Ishikawa (cell line): ENCODE measurements around the gene NRG3.

Experiments used
- CEBPB ChIP-seq: IDR thresholded peaks from 2 replicates; pipeline ENCODE4 v1.6.1; 2012
- CREB1 ChIP-seq: IDR thresholded peaks from 2 replicates; pipeline ENCODE4 v1.6.1; 2012; ENCODE audit warnings: low read depth
- EGR1 ChIP-seq: IDR thresholded peaks from 2 replicates; pipeline ENCODE4 v1.6.1; 2012
- EP300 ChIP-seq: IDR thresholded peaks from 2 replicates; pipeline ENCODE4 v1.6.1; 2012; ENCODE audit warnings: borderline replicate concordance
- FOXM1 ChIP-seq: IDR thresholded peaks from 2 replicates; pipeline ENCODE4 v1.6.1; 2012; ENCODE audit warnings: low read depth, borderline replicate concordance
- NFIC ChIP-seq: IDR thresholded peaks from 2 replicates; pipeline ENCODE4 v1.6.1; 2012
- RAD21 ChIP-seq: IDR thresholded peaks from 2 replicates; pipeline ENCODE4 v1.6.1; 2012; ENCODE audit warnings: low read depth
- TAF1 ChIP-seq: IDR thresholded peaks from 2 replicates; pipeline ENCODE4 v1.6.1; 2012; ENCODE audit warnings: low read depth, mild to moderate bottlenecking
- TCF12 ChIP-seq: IDR thresholded peaks from 2 replicates; pipeline ENCODE4 v1.6.1; 2012; ENCODE audit warnings: low read depth
- TEAD4 ChIP-seq: IDR thresholded peaks from 2 replicates; pipeline ENCODE4 v1.6.1; 2012
- YY1 ChIP-seq: IDR thresholded peaks from 2 replicates; pipeline ENCODE4 v1.6.1; 2012; ENCODE audit warnings: low read depth
- ZBTB7A ChIP-seq: IDR thresholded peaks from 2 replicates; pipeline ENCODE4 v1.6.1; 2012; ENCODE audit warnings: low read depth
- TF ChIP-seq, protein P1 (sequence below): IDR thresholded peaks from 2 replicates; pipeline ENCODE4 v1.6.1; 2012; ENCODE audit warnings: low read depth, mild to moderate bottlenecking
- TF ChIP-seq, protein P2 (sequence below): IDR thresholded peaks from 2 replicates; pipeline ENCODE4 v1.6.1; 2012
- TF ChIP-seq, protein P3 (sequence below): IDR thresholded peaks from 2 replicates; pipeline ENCODE4 v1.6.1; 2012

The NRG3 gene

DNA sequence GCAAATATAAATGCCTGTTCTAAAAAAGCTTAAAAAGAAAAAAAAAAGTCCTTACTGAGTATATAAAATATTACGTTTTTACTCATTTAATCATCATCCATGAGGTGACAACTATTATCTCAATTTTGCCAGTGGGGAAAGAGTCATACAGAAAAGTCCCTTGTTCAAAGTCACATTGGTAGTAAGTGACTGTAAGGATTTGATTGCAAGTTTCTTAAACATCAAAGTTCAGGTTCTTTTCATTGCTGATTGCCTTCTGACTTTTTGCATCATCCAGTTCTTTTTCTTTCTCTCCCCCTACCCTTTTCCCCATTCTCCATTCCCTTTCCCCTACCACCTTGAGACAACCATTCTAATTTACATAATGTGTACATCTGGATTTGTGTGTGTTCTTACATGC lies 363.3 kb downstream of the NRG3 start:
- no peak for TF ChIP-seq TAF1
- no peak for TF ChIP-seq NFIC
- TF ChIP-seq CREB1: no peak
- TF ChIP-seq FOXM1: no peak
- TF ChIP-seq EP300: no peak
- TF ChIP-seq, protein P1, sequence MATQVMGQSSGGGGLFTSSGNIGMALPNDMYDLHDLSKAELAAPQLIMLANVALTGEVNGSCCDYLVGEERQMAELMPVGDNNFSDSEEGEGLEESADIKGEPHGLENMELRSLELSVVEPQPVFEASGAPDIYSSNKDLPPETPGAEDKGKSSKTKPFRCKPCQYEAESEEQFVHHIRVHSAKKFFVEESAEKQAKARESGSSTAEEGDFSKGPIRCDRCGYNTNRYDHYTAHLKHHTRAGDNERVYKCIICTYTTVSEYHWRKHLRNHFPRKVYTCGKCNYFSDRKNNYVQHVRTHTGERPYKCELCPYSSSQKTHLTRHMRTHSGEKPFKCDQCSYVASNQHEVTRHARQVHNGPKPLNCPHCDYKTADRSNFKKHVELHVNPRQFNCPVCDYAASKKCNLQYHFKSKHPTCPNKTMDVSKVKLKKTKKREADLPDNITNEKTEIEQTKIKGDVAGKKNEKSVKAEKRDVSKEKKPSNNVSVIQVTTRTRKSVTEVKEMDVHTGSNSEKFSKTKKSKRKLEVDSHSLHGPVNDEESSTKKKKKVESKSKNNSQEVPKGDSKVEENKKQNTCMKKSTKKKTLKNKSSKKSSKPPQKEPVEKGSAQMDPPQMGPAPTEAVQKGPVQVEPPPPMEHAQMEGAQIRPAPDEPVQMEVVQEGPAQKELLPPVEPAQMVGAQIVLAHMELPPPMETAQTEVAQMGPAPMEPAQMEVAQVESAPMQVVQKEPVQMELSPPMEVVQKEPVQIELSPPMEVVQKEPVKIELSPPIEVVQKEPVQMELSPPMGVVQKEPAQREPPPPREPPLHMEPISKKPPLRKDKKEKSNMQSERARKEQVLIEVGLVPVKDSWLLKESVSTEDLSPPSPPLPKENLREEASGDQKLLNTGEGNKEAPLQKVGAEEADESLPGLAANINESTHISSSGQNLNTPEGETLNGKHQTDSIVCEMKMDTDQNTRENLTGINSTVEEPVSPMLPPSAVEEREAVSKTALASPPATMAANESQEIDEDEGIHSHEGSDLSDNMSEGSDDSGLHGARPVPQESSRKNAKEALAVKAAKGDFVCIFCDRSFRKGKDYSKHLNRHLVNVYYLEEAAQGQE: no peak
- TF ChIP-seq CEBPB: no peak
- TF ChIP-seq EGR1: no peak
- TF ChIP-seq YY1: no peak
- TF ChIP-seq, protein P2, sequence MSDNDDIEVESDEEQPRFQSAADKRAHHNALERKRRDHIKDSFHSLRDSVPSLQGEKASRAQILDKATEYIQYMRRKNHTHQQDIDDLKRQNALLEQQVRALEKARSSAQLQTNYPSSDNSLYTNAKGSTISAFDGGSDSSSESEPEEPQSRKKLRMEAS: no peak

DNA sequence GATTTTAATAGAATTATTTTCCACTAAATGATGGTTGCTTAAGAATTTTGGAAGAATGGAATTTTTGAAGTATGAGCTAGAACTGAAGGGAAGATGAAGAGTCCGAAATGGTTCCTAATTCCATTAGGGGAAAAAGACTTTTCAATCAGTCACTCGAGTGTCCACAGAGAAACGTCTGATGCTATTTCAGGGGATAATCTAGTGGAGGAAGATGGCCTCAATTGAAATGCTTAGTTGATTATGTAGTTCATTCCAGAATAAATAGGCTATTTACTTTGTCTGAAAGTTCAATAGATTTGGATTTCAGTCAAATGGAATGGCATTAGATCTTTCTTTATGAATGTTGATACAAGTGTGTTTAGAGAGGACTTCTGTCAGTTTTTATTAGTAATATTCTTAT lies 365.4 kb downstream of the NRG3 start:
- TF ChIP-seq, protein P1: no peak
- TF ChIP-seq, protein P3, sequence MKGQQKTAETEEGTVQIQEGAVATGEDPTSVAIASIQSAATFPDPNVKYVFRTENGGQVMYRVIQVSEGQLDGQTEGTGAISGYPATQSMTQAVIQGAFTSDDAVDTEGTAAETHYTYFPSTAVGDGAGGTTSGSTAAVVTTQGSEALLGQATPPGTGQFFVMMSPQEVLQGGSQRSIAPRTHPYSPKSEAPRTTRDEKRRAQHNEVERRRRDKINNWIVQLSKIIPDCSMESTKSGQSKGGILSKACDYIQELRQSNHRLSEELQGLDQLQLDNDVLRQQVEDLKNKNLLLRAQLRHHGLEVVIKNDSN: no peak
- no peak for TF ChIP-seq EGR1
- TF ChIP-seq TCF12: no peak
- TF ChIP-seq EP300: no peak
- no peak for TF ChIP-seq TEAD4
- TF ChIP-seq TAF1: no peak
- TF ChIP-seq FOXM1: no peak
- TF ChIP-seq RAD21: no peak

DNA sequence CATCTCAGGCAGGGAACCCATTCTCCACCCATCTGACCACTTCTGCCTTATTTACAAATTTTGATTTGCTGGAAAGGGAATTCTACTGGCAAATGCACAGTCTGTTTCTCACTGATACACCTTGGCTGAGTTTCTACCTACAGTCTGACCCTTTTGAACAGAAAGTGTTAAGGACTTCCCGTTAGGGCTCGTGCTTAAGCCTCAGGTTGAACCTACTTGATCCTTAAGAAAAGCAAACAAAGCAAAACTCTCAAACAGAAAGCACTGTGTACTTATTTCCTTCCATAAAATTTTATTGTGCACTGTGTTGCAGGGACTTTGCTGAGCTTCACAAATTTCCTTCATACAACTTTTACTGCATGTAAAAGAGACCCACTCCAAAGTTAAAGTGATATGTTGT lies 367.8 kb downstream of the NRG3 start:
- TF ChIP-seq RAD21 (no peak), TEAD4 (no peak), YY1 (no peak), CEBPB (no peak), ZBTB7A (no peak), FOXM1 (no peak), TAF1 (no peak), NFIC (no peak), TCF12 (no peak), EP300 (no peak), EGR1 (no peak), CREB1 (no peak)
- TF ChIP-seq, protein P2: no peak
- TF ChIP-seq, protein P1: no peak
- TF ChIP-seq, protein P3: no peak

DNA sequence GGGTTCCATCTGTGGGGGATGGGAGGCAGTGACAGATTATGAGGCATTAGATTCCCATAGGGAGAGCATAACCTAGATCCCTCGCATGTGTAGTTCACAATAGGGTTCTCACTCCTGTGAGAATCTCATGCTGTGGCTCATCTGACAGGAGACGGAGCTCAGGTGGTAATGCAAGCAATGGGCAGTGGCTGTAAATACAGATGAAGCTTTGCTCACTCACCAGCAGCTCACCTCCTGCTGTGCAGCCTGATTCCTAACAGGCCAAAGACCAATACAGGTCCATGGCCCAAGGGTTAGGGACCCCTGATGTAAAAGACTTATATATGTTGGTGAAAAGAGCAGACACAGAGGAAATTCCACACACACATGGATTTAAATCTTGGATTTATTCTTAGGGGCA lies 370.2 kb downstream of the NRG3 start:
- no peak for TF ChIP-seq ZBTB7A
- no peak for TF ChIP-seq NFIC
- TF ChIP-seq, protein P1: no peak
- no peak for TF ChIP-seq YY1
- TF ChIP-seq CEBPB: no peak
- TF ChIP-seq FOXM1: no peak
- no peak for TF ChIP-seq RAD21
- TF ChIP-seq TAF1: no peak
- no peak for TF ChIP-seq TCF12
- TF ChIP-seq EP300: no peak
- TF ChIP-seq EGR1: no peak
- TF ChIP-seq CREB1: no peak
